Measurements from ENCODE around the gene SUN1.

DNA sequence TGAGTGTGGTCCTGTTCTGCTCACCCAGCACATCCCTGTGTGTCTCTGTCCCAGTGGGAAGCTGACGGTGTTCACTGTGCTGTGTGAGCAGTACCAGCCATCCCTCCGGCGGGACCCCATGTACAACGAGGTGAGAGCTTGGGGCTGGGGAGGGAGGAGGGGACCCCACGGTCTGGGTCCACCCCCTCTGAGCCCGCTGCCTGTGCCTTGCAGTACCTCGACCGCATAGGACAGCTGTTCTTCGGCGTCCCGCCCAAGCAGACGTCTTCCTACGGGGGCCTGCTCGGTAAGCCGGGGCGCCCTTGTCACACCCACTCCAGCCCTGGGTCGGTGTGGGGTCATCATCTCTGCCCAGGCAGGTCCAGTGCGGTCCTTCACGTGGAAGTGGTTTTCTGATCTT is 61.4 kb downstream of the SUN1 start:
- TF ChIP-seq POLR2A (IDR thresholded peaks at IDR 0.05; ENCODE audit: extremely low read depth, insufficient read length), result no peak
- TF ChIP-seq, protein P1, sequence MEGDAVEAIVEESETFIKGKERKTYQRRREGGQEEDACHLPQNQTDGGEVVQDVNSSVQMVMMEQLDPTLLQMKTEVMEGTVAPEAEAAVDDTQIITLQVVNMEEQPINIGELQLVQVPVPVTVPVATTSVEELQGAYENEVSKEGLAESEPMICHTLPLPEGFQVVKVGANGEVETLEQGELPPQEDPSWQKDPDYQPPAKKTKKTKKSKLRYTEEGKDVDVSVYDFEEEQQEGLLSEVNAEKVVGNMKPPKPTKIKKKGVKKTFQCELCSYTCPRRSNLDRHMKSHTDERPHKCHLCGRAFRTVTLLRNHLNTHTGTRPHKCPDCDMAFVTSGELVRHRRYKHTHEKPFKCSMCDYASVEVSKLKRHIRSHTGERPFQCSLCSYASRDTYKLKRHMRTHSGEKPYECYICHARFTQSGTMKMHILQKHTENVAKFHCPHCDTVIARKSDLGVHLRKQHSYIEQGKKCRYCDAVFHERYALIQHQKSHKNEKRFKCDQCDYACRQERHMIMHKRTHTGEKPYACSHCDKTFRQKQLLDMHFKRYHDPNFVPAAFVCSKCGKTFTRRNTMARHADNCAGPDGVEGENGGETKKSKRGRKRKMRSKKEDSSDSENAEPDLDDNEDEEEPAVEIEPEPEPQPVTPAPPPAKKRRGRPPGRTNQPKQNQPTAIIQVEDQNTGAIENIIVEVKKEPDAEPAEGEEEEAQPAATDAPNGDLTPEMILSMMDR (IDR thresholded peaks at IDR 0.05; ENCODE audit: low read depth, low read length), result no peak

Data from NB4 (cell line).